HPDE6-E6E7 (cell line): ENCODE results near the gene NELL1.

Experiments used
- DNase-seq: peaks from one replicate; pipeline ENCODE4 v3.0.0; 2011; ENCODE audit warnings: missing footprints; ENCODE audit errors: extremely low spot score

NELL1 gene

DNA sequence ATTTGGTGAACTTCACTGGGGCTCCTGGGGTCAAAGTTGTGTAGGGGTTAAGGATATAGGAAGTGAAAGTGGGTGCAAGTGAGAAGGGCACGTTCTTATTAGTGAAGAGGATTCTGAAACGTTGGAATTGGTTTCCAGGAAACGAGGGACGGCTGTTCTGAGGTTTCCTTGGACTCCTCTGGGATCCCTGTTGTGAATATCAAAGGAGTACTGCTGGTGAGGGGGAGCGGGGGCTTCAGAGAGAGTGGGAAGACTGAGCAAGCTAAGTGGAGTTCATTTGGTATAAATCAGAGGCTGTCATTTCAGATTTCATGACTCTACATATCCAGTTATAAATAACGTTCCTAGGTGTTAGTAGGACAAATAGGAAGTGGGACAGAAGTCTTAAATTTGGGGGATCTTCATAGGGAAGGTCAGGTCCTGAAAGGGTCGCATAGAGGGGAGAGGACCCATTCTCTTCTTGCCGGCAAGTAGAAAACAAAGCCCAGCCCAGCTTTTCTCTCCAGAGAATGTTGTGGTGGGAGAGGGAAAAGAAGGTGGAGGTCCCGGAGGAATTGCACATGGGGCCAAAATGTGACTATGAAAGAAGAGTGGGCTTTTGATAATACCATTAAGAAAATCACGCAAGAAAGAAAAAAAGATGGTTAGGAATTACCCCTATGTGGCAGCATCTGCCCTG lies 1.1 kb upstream of the NELL1 start:
- DNase-seq = no peak

DNA sequence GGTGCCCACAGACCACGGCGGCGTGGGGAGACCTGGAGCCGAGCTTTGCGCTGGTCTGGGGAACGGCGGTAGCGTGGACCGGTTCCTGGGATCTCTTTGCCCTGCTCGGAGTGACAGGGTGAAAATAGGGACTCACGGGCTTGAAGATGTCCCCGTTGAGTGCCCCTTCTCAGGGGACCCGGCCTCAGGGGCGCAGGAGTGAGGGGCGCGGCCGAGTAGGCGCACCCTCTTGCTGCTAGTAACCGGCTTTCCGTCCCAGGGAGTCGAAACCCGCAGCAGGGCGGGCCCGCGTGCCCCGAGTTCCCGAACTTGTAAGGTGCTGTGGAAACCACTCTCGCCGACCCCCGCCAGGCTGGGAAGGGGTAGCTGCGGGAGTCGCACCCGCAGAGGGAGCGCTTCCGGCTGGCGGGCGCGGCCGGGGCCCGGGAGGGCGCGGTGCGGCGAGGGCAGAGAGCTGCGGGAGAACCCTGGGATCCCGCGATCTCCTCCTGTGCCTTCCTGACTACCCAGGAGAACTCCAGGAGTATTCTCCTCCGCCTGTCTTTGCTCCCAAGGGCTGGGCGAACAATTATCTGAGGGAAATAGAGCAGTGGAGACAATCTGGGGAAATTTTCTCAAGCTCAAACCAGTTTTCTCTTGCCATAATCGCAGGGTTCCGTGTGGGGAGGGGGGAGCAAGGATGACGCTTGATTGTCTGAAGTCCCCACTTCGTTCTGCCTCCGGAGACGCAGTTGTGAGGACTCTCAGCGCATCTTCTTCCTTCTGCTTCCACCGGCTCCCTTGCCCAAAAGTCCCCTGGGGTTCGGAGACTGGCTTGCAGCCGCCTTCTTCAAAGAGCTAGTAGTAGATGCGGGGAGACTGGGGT lies 666 bp downstream of the NELL1 start:
- no peak for DNase-seq

DNA sequence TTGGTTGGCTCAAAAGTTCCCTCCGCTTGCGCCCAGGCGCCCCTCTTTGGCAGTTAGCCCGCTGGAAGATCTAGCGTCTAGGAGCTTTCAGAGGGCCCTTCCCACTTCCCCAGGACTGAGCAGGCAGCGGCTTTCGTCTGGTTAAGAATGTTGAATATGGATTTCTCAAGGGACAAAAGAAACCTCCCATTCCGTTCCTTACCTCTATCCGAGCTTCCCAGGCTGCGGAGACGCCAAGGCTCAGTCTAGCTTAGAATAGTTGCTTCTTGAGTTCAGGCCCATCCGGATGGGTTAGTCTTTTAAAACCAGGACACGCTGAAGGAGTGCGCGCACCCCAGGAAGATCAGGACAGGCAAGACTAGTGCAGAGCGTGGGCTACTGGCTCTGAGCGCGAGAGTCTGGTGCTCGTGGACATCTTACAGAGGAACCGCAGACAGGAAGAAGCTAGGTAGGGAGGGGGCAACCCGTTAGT lies 1.6 kb downstream of the NELL1 start:
- DNase-seq = no peak

DNA sequence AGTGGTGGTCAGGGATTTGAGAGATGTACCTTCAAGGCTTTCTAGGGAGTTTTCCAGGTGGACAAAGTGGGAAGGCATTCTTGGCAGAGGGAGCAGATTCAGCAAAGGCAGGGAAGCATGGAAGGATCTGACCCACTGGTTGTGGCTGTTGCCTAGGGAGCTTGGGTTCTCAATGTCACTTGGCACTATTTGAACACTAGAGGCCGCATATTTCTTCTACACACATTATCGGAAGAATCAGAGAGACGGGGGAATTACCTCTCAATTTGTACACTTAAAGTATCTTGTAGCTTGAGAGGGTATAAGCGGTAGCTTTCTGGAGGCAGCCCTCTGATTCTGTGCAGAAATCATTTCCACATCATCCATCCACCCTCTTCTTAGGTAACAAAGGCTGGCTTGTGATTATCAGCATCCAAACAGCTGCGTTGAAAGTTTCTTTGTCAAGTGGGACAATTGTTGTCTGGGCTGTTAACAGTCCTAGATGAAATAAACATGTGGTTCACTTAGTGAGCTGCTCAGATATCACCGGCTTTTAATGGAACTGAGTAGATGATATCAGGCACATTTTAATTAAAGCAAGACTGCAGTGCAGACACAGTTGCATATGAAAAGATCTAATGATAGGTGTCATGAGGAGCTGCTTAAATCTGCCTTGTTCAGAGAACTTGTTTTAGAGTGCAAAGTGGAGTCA lies 2.6 kb downstream of the NELL1 start:
- no peak for DNase-seq

- no peak for DNase-seq
Measured at GRCh38 chr11:20672575-20672974, 3.2 kb downstream of the NELL1 start.

DNA sequence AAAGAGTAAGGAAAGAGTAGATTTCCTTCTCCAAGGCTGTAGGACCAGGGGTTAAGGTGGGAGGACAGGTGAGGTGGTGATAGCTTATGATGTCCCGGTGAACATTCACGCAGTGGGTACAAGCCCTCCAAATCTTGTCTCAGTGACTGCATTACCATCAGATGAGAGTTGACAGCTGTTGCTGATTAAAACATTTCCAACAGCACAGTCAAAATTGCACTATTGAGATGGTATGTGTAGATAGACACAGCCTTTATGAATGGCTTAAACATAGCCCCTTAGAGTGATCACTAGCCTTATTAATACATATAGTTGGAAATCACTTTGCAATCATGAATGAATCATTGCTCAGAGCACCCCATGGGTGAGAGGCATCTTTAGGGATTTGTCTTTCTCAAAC lies 7.3 kb downstream of the NELL1 start:
- DNase-seq = no peak

- DNase-seq = no peak
Measured at GRCh38 chr11:20688761-20689160, 19.4 kb downstream of the NELL1 start.

DNA sequence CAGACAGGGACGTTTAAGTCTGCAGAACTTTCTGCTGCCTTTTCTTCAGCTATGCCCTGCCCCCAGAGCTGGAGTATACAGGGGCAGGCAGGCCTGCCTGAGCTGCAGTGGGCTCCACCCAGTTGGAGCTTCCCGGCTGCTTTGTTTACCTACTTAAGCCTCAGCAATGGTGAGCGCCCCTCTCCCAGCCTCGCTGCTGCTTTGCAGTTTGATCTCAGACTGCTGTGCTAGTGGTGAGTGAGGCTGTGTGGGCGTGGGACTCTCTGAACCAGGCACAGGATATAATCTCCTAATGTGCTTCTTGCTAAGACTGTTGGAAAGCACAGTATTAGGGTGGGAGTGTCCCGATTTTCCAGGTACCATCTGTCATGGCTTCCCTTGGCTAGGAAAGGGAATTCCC lies 38.5 kb downstream of the NELL1 start:
- DNase-seq = no peak

- no peak for DNase-seq
Measured at GRCh38 chr11:20712912-20713311, 43.5 kb downstream of the NELL1 start.

DNA sequence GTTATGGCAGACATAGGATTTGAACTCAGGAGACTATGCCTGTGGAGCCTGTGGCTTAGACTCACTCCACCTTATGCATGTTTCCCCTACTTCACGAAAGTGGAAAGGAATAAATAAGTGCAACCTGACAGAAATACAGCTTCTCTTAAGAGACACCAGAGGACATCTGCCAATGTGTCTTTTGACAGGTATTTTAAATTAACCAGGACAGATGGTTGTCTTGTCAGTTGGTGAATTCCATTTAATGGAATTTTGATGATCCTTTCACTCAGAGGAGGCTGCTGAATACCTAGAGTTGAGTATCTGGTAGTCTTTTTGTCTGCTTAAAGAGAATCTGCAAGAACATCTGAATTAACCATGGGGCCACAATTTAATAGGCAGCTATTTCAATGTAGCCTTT lies 46.1 kb downstream of the NELL1 start:
- no peak for DNase-seq

DNA sequence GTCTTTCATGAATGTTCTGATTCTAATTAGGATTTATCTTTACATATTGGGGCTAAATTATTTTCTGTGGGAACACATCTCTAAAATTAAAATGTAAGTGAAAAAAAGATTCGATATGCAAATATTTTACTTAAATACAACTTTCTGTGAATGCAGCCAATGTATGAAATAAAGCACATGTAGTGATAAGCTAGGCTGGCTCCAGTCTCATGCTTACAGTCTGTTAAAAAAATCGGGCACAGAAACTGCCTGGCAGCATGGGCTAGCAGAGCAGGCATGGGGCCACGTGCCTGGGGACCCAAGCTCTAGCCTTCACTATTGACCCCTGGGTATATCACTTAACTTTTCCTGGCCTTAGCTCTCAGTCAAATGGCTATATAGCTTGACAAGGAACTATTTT lies 46.5 kb downstream of the NELL1 start:
- DNase-seq = no peak

GRCh38 chr11:20719821-20720220 lies 50.4 kb downstream of the NELL1 start:
- DNase-seq = no peak

- no peak for DNase-seq
Measured at GRCh38 chr11:20723366-20723765, 54.0 kb downstream of the NELL1 start.

DNA sequence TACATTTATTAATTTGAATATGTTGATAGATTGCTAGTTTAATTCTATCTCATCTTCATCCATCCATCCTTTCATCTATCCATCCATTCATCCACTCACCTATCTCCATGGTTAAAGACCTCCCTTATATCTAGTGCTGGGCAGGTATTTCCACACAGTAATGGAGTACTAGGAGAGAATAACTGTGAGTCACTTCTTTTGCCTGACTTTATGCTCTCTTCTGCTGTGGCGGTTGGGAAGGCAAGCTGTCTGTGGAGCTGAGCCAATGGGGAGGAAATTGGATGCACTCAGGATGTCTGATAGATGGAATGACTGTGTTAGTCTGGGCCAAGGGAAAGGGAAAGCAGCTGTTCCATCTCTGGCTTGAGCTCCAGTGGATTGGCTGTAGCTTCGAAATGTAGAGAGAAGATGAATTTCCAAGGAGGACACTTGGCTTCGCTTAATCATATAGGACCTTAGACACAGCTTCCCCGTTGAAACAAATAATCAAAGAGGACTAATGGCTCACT lies 60.3 kb downstream of the NELL1 start:
- no peak for DNase-seq

DNA sequence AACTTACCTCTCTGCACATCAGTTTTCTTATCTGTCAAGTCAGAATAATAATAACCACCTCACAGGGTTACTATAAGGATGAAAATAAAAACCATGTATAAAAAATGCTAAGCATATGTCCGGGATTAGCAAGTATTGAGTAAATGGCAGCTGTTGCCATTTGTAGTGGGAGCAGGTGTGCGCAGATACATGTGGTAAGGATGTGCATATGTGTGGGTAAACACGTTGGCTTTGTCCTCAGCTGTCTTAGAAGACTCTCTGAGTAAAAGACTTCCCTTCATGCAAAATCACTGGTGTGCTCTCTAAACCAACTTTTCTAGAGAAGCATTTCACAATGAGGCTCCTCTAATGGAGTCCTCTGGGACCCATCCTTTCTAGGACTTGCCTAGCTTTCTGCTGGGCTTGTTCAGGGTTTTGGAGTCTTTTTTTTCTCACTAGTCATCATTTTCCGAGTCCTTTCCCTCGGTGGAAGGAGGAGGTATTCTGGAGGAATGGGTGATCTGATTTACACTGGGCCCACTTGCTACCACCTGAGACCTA lies 62.4 kb downstream of the NELL1 start:
- DNase-seq = no peak

GRCh38 chr11:20739107-20739506 lies 69.7 kb downstream of the NELL1 start:
- DNase-seq = no peak

GRCh38 chr11:20739577-20739976 lies 70.2 kb downstream of the NELL1 start:
- no peak for DNase-seq

- no peak for DNase-seq
Measured at GRCh38 chr11:20754933-20755332, 85.5 kb downstream of the NELL1 start.

DNA sequence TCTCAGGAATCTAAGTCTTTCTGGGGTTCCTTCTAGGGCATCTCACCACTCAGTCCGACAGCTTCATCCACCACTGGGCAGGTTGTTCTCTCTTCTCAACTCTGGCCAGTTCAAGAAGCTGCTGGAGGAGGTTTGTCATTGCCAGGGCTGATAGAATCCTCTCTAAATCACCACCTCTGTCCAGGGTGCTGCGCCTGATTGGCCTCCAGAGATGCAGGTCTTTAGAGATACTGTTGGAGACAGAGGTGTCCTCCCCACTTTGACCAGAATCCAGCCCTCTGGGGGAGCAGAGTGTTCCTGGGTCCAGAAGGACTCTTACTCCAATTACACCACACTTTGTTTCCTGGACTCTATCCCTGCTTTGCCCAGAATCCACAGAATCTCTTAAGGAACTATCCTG lies 90.2 kb downstream of the NELL1 start:
- no peak for DNase-seq

DNA sequence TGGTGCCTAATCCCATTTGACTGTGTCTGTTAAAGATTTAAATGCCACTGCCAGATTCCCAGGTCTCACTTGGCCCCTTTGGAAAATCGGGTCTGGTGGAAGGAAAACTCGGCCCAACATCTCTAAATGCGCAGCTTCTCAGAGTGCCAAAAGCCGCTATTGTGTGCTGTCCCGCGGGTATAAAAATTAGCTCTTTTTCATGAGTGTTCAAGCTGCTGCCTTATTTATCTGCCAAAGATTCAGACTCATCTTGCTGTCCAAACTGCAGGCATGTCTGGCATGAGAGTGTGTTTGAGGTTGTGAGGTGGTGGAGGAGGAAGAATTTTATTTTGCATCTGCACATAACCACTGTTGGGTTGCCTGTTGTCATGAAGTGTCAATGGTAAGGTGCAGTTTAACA lies 91.4 kb downstream of the NELL1 start:
- no peak for DNase-seq

- DNase-seq = no peak
Measured at GRCh38 chr11:20762116-20762844, 92.9 kb downstream of the NELL1 start.
